GM18505 (cell line): ENCODE data around the gene OR2G3.

Source experiments
- ATAC-seq: cut with Tn5 transposase; IDR thresholded peaks from one replicate; pipeline ENCODE4 v1.9.1; 2021; ENCODE audit not compliant: unreplicated experiment
- POLR2A ChIP-seq: IDR thresholded peaks from 4 replicates; pipeline ENCODE4 v1.6.1; 2011; ENCODE audit warnings: borderline replicate concordance; ENCODE audit not compliant: insufficient read depth, insufficient read length; ENCODE audit errors: extremely low read depth

OR2G3 gene

DNA sequence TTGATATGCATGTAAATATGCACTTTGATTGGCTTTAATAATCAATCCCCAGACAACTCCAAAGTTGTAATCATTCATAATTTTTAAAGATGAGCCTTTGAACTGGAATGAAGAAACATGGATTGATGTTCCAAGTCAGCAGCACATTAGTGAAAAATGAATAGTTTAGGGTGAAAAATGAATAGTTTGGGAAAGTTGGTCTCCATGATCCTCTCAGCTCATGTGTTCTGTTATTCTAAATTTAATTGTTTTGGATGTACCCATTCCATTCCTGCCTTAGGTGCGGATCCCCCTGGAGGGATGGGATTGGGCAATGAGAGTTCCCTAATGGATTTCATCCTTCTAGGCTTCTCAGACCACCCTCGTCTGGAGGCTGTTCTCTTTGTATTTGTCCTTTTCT lies at the start of gene OR2G3:
Gene OR2G3 (plus strand): TSS at position 301 of the 400 bp plus-strand sequence. CDS start 0 bp downstream, at position 301.
- no peak for TF ChIP-seq POLR2A
- ATAC-seq, result no peak

DNA sequence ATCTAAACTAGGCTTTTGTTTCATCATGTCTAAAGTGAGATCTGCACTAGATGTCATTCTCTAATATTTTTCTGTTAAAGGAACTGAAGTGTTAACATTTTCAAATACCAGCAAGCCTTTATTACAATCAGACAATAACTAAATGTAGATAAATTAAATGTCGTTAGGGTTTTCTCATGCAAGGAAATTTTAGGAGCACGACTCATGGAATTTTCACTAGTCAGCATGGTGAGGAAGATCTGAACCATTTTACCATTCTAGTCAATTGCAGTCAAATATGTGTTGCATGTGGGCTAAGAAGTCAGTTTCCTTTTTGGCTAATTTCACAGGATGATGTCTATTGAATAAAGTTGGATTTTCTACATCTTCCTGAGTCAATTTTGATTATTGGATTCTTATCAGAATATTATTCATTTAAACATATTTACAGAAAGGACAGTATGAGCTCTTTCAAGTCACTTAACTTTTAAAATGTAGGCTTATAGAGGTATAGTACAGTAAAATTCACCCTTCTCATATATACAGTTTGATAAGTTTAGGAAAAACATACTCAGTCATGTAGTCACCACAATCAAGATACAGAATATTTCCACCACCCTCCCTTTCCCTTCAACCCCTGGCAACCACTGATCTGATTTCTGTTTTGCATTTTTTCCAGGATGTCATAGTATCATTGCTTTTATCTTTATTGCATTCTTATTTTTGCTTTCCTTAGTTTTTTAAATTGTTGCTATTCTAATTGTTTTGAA lies 47.3 kb upstream of the OR2G3 start:
- ATAC-seq, result no peak
- TF ChIP-seq POLR2A, result no peak

DNA sequence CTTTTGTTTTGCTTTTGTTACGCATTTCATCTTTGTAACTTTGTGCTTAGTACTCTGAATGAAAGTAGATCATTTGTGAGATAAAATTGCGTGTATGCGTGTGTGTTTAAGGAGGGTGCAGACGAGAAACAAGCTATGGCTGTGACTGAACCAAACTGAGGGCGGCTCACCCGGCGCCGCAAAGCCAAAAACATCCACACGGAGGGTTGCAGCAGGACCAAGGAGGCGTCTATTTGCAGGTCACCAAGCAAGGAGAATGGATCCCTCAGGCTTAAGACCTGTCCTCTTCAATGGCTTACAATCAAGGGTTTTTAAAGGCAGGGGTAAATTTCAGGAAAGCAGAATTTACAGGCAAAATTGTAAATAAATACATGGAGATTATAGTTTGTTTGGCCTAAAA lies 43.7 kb upstream of the OR2G3 start:
- ATAC-seq, result no peak
- TF ChIP-seq POLR2A, result no peak

DNA sequence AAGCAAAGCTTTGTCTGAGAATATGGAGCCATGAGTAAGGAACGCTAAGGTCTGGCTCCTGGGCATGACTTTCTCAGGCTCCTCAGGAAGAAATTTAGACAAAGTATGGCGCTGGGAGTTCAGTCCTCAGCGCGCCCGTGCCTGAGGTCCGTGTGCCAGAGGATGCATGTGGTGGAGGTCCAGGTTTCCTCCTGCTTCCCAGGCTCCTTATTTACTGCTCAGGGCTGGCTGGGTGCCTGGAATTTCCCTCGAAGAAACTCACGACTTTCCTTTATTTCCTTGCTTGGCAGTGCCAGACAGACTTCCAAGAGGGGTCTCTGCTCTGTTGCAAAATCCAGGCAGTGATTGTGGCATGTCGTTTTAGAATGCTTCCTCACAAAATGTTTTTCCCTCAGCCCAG lies 43.2 kb upstream of the OR2G3 start:
- ATAC-seq, result no peak
- TF ChIP-seq POLR2A, result no peak

DNA sequence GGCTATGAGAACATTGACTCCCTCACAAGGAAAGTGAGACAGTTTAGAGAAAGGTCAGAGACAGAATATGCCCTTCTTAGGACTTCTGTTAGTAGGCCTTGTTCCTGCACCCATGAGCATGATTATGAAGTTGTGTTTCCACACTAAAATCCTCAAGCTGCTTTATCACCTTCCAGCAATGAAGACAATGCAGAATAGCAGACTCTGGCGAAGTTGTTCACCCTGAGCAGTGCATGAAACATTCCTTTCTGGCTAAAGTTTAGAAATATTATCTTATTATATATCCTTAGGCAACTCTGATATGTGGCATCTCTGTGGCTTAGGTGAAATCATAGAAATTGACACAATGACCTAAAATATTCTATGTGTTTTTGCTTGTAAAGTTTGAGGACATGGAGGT lies 31.1 kb upstream of the OR2G3 start:
- no peak for ATAC-seq
- no peak for TF ChIP-seq POLR2A

DNA sequence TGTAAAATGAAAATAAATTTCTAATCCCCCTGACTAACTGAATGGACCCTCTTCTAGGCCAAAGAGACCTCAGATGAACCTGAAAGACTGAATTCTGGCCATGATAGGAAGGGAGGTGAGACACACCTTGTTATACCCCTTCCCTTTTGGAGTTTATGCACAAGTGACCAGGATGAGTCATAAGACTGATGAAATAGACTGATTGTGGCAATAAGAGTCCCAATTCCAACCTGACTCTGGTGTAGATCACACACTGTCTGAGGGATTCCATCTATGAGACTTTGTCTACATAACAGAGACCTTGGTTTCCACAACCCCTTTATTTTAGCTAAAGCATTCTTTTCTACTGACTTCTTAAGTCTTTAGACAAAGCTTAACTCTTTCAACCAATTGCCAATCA lies 30.7 kb upstream of the OR2G3 start:
- ATAC-seq, result no peak
- no peak for TF ChIP-seq POLR2A

DNA sequence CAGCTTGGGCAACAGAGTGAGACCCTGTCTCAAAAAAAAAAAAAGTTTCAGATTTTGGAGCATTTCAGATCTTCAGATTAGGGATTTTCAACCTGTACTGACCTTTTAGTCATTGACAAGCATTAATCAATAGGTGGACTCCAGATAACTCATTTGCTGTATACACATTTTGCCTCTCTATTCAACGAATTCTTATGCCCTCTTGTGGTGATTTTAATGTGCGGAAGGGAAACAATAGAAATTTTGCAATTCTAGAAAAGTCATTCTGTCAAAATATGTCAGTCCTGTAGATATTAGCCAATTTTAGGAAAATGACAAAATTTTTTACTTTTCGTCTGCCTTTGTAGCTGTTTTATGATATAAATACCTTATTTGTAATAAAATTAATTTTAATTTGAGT lies 28.9 kb upstream of the OR2G3 start:
- no peak for ATAC-seq
- TF ChIP-seq POLR2A, result no peak

DNA sequence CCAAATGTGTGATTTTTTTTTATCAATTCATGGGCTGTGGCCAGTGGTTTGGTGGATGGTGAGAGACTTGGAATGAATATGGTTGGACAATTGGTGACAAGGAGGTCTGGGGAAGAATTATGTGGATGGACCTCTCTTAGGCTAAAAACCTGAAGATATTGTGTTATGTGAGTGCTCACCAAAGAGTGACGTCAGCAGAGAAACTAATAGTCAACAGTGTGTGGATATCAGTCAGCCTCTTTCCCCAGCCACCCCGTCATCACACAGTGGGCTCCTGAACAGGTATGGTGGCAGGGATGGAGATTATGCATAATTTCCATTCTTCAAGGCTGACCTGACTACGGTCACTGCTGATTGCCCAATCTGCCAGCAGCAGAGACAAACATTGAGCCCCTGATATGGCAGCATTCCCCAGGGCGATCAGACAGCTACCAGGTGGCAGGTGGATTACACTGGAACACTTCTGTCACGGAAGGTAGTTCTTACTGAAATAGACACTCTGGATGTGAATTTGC lies 26.4 kb upstream of the OR2G3 start:
- no peak for ATAC-seq
- TF ChIP-seq POLR2A, result no peak

DNA sequence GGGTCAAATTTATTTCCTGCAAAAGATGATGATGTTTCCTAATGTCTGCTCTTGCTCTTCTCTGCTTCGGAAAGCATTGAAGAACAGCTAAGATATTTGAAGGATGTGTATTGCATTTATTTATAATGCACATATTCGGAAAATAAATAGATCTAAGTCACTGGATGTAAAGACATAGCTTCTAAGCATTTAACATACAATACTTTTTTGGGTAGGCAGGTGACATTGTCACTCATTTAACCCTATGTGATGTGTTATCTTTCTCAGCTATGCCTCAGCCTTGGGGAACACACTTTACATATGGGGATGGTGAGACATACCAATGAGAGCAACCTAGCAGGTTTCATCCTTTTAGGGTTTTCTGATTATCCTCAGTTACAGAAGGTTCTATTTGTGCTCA lies 17.3 kb upstream of the OR2G3 start, which contains the start of gene OR2G2:
Gene OR2G2 (plus strand): TSS at position 301 of the 400 bp plus-strand sequence. CDS start 0 bp downstream, at position 301.
- ATAC-seq, result no peak
- no peak for TF ChIP-seq POLR2A

DNA sequence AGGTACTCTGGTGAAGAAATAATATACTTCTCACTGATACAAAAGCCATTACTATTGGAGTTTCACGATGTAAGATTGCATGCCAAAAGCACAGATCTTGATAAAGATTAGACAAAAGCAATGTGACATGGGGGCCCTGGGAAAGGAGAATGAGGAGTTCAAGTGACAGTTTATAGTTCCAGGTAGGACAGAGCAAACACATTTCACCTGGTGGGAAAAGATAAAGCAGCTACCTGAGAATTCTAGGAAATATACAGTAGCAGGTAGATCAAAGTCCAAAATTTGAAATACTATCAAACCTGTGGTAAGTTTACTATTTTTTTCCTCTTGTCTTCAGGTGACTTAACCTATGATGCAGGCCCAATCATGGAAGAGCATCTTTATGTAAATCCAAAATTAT lies 8.0 kb downstream of the OR2G3 start:
- ATAC-seq, result no peak
- no peak for TF ChIP-seq POLR2A

DNA sequence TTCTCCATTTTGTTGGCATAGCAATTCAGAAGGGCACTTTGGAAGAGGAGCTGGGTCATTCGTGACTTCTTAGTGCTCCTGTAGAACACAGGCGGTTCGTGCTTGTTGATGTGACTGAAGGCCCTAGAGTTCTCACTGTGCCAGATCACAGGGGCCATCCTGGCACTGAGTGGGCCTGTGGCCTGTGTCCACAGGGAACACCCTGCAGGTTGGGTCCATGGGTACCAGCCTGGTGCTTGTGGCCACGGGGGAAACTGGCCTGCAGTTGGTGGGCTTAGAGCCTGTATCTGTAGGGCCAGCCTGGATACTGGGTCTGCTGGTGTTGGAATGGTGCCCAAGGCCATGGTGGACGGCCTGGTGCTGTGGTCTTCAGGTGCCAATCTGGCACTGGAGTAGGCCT lies 9.2 kb downstream of the OR2G3 start:
- no peak for TF ChIP-seq POLR2A
- no peak for ATAC-seq

DNA sequence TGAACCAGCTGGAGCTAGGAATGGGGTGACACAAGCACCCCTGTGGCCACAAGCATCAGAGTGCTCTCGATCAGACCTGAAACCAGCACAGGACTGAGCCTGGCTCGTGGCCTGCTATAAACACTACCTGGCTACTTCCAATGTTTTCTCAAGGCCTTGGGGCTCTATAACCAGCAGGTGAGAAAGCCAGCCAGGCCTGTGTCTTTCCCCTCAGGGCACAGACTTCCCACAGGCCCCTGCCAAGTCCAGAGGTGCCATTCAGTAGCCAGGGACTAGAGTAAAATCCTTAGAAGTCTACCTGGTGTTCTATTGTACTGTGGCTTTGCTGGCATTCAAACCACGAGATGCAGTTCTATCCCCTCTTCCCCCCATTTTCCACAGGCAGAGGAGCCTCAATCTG lies 22.6 kb downstream of the OR2G3 start:
- no peak for TF ChIP-seq POLR2A
- no peak for ATAC-seq

DNA sequence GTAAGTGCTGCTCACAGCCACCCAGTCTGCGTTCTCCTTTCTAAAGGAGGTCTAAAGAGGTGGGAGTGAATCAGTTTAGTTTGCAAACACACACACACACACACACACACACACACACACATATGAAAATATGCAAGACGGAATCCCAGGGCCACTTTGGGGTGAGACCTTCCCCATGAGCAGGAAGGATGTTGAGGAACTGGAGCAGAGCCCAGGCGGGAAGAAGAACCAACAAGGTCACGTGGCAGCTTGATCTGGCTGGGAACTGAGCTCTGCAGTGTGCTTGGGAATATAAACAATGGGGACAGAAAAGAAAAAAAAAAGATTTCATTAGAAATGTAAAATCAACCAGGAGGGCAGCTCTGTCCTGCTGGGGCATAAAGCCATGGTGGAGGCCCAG lies 32.6 kb downstream of the OR2G3 start:
- ATAC-seq, result no peak
- no peak for TF ChIP-seq POLR2A

DNA sequence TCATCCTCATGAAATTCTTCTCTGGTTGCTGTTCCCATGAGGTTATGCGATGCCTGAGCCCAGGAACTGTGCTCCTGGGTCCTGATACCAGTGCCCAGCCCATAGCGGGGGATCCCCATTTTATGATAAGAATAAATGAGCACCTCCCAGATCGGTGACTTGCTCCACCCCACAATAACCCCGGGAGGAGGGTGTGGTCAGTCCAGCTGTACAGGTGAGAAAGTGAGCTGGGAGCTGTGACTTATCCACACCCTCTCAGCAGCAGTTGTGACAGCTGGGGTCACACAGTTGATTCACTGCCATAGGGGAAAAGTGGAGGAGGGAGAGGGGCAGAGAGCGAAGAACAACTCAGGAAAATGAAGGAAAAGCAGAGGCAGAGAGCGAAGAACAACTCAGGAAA lies 33.4 kb downstream of the OR2G3 start:
- no peak for TF ChIP-seq POLR2A
- no peak for ATAC-seq
